ENCODE results near the gene JPH4. TPM values are rescaled to one million over a fixed set of nuclear protein-coding genes. Genes with fewer than 3 reads are reported as not detected.

The JPH4 gene
- total RNA-seq, 1 experiment from 2014 or later, result 6.8 TPM

DNA sequence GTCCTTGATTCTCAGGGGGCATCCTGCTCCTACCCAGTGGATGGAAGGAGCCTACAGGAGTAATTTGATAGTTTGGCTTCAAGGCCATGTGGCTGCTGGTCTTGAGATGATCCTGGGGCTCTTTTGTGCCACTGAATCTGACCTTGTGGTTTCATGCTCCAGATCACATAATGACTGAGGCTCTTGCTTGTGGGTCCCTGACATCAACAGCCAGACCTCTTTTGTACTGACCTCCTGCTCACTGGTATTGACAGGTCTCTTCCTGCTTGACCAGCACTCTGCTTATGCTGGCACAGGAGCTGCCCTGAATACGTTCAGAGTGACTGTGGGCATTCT is 23.2 kb upstream of the JPH4 start:
- no peak overlapping the region for H3K9ac ChIP-seq (ENCODE audit: extremely low read depth, insufficient read length, low read length)
- H2BK15ac ChIP-seq (ENCODE audit: low read depth, low read length), result no peak overlapping the region
- no peak overlapping the region for H3K23ac ChIP-seq (ENCODE audit: insufficient read length, low read depth, low read length)
- DNase-seq, result no peak
- no peak overlapping the region for H4K5ac ChIP-seq (ENCODE audit: insufficient read length, low read depth, low read length)
- TF ChIP-seq, protein P1, sequence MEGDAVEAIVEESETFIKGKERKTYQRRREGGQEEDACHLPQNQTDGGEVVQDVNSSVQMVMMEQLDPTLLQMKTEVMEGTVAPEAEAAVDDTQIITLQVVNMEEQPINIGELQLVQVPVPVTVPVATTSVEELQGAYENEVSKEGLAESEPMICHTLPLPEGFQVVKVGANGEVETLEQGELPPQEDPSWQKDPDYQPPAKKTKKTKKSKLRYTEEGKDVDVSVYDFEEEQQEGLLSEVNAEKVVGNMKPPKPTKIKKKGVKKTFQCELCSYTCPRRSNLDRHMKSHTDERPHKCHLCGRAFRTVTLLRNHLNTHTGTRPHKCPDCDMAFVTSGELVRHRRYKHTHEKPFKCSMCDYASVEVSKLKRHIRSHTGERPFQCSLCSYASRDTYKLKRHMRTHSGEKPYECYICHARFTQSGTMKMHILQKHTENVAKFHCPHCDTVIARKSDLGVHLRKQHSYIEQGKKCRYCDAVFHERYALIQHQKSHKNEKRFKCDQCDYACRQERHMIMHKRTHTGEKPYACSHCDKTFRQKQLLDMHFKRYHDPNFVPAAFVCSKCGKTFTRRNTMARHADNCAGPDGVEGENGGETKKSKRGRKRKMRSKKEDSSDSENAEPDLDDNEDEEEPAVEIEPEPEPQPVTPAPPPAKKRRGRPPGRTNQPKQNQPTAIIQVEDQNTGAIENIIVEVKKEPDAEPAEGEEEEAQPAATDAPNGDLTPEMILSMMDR (conservative IDR thresholded peaks at IDR 0.05), result no peak
- no peak overlapping the region for H2BK12ac ChIP-seq (ENCODE audit: insufficient read length, low read depth, low read length)
- H4K91ac ChIP-seq (ENCODE audit: insufficient read length, low read depth, low read length), result no peak overlapping the region
- WGBS (ENCODE audit: extremely low coverage, insufficient read length, low lambda C conversion rate), result no CpG with 5 or more reads among the region's 1 CpG
- H3K23me2 ChIP-seq (ENCODE audit: insufficient read length, low read depth, low read length, poor library complexity, severe bottlenecking), result no peaks in the 10 kb centered on the region
- no peak overlapping the region for H3K4me2 ChIP-seq (ENCODE audit: insufficient read depth, insufficient read length, low read length)
- no peaks in the 10 kb centered on the region for H3K27me3 ChIP-seq (ENCODE audit: insufficient read depth, low read length)
- no peaks in the 10 kb centered on the region for H3K4me1 Mint-ChIP-seq
- no peak overlapping the region for H2BK120ac ChIP-seq (ENCODE audit: low read depth, low read length, poor library complexity, severe bottlenecking)
- H3K4me1 ChIP-seq (ENCODE audit: insufficient read depth, low read length), result no peaks in the 10 kb centered on the region
- H4K20me1 ChIP-seq (ENCODE audit: control insufficient read depth, insufficient read depth, insufficient read length), result no peaks in the 10 kb centered on the region
- H3K9me3 ChIP-seq (ENCODE audit: control insufficient read depth, low read depth, low read length), result no peaks in the 10 kb centered on the region
- no peak overlapping the region for H3K4me3 Mint-ChIP-seq
- no peak overlapping the region for H2BK5ac ChIP-seq (ENCODE audit: insufficient read length, low read length)
- no peak overlapping the region for H2AK5ac ChIP-seq (ENCODE audit: insufficient read length, low read length)
- H3K79me2 ChIP-seq (ENCODE audit: insufficient read depth, low read length), result no peaks in the 10 kb centered on the region
- H3K27ac Mint-ChIP-seq, result no peak overlapping the region
- no peak overlapping the region for H4K8ac ChIP-seq (replicated peaks; ENCODE audit: insufficient read length, low read depth, low read length)
- H3K79me1 ChIP-seq (ENCODE audit: insufficient read depth, low read depth, low read length, poor library complexity, severe bottlenecking), result no peaks in the 10 kb centered on the region
- peaks cover 2 to 26% of the 10 kb centered on the region in 2 experiments; a peak in 1 of 5 replicates for H3K9me3 Mint-ChIP-seq
- H3T11ph ChIP-seq (ENCODE audit: low read length), result no peak overlapping the region
- no peak overlapping the region for H3K56ac ChIP-seq (ENCODE audit: insufficient read length, low read depth, low read length)
- H2BK20ac ChIP-seq (ENCODE audit: low read depth, low read length, poor library complexity, severe bottlenecking), result no peak overlapping the region
- H3K4ac ChIP-seq (ENCODE audit: low read depth, low read length), result no peak overlapping the region
- peaks cover 4% of the 10 kb centered on the region for H3K27me3 Mint-ChIP-seq (ENCODE audit: low read depth)
- H3K14ac ChIP-seq (ENCODE audit: insufficient read depth, low read length), result no peak overlapping the region; the same call in 1 of the 2 replicates
- no peak overlapping the region for H3K18ac ChIP-seq (ENCODE audit: insufficient read length, low read depth, low read length)
- H3K36me3 Mint-ChIP-seq (ENCODE audit: insufficient read depth in 1 of 3, low read depth in 3 of 3), result no peaks in the 10 kb centered on the region
- no peak overlapping the region for H2AFZ ChIP-seq (ENCODE audit: low read length)
- H3K27ac ChIP-seq (ENCODE audit: insufficient read length, low read depth, low read length), result no peak overlapping the region

Data from H9 (cell line).